Mononuclear cell (primary cell): Measurements from ENCODE around the gene TNKS2. TPM values are rescaled to one million over a fixed set of nuclear protein-coding genes. Genes with fewer than 3 reads are reported as not detected.
A peak's percentile ranks its signal among the peaks of the same experiment; 100 is the strongest.

ENCODE experiments used
- H3K27me3 ChIP-seq: 2 replicates; pipeline ENCODE4 v1.6.0; 2011; ENCODE audit warnings: low read length, control low read depth; ENCODE audit not compliant: insufficient read depth
- H3K4me1 ChIP-seq: 2 replicates; pipeline ENCODE4 v1.5.1; 2011; ENCODE audit warnings: mild to moderate bottlenecking, low read length, control low read depth; ENCODE audit not compliant: insufficient read depth
- H3K4me3 ChIP-seq: 2 replicates; pipeline ENCODE4 v1.5.1; 2011; ENCODE audit warnings: mild to moderate bottlenecking, low read length, moderate library complexity
- H3K9me3 ChIP-seq: 2 replicates; pipeline ENCODE4 v1.5.1; 2011; ENCODE audit warnings: low read depth, mild to moderate bottlenecking, control low read depth, low read length
- total RNA-seq: library from RNA; depleted of rRNA; stranded (reverse); fragments of >200 nt; gene quantifications from one replicate; pipeline ENCODE4 v1.2.3, GENCODE V29; 2012

The TNKS2 gene
- total RNA-seq, 1 donor = 71.5 TPM

GRCh38 chr10:91778485-91778884 lies 19.7 kb upstream of the TNKS2 start:
- no peaks in the 10 kb centered on the region for H3K9me3 ChIP-seq
- no peaks in the 10 kb centered on the region for H3K4me1 ChIP-seq
- no peak overlapping the region for H3K4me3 ChIP-seq
- H3K27me3 ChIP-seq = peaks cover 17% of the 10 kb centered on the region

GRCh38 chr10:91779011-91779605 lies 19.1 kb upstream of the TNKS2 start:
- H3K27me3 ChIP-seq = peaks cover 11% of the 10 kb centered on the region
- H3K9me3 ChIP-seq = no peaks in the 10 kb centered on the region
- no peak overlapping the region for H3K4me3 ChIP-seq
- no peaks in the 10 kb centered on the region for H3K4me1 ChIP-seq

- H3K27me3 ChIP-seq = no peaks in the 10 kb centered on the region
- H3K9me3 ChIP-seq = no peaks in the 10 kb centered on the region
- H3K4me3 ChIP-seq = no peak overlapping the region
- H3K4me1 ChIP-seq = no peaks in the 10 kb centered on the region
Measured at GRCh38 chr10:91782539-91782938, 15.7 kb upstream of the TNKS2 start.

DNA sequence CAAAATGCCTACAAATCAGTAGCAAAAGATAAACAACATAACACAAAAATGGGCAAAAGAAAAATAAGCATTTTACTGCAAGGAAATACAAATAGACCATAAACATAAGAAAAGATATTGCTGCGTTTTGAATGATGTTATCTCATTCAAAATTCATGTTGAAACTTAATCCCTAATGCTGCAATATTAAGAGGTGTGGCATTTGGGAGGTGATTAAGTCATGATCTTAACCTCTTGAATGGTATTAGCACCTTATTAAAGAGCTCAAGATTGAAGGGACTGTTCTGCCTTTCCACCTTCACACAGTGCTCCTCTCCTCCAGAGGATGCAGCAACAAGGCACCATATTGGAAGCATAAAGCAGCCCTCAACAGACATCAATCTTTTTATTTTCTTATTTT lies 12.4 kb upstream of the TNKS2 start:
- Histone ChIP-seq H3K9me3 (no peaks in the 10 kb centered on the region), H3K4me3 (no peak overlapping the region), H3K4me1 (no peaks in the 10 kb centered on the region), H3K27me3 (no peaks in the 10 kb centered on the region)

GRCh38 chr10:91787258-91787657 lies 11.0 kb upstream of the TNKS2 start:
- Histone ChIP-seq H3K4me1 (no peaks in the 10 kb centered on the region), H3K4me3 (no peak overlapping the region), H3K9me3 (no peaks in the 10 kb centered on the region), H3K27me3 (no peaks in the 10 kb centered on the region)

DNA sequence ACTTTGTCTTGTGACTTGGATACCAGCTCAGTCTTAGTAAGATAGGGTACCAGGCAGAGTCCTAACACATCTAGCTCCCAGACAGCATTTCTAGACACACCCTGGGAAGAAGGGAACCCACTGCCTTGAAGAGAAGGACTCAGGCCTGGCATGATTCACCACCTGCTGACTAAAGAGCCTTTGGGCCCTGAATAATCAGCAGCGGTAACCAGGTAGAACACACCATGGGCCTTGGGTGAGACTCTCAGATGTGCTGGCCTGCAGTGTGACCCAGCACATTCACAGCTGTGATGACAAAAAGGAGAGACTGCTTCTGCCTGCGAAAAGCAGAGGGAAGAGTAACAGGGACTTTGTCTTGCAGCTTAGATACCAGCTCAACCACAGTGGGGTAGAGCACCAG lies 10.4 kb upstream of the TNKS2 start:
- Histone ChIP-seq H3K4me3 (no peak overlapping the region), H3K4me1 (no peaks in the 10 kb centered on the region), H3K9me3 (no peaks in the 10 kb centered on the region), H3K27me3 (no peaks in the 10 kb centered on the region)

DNA sequence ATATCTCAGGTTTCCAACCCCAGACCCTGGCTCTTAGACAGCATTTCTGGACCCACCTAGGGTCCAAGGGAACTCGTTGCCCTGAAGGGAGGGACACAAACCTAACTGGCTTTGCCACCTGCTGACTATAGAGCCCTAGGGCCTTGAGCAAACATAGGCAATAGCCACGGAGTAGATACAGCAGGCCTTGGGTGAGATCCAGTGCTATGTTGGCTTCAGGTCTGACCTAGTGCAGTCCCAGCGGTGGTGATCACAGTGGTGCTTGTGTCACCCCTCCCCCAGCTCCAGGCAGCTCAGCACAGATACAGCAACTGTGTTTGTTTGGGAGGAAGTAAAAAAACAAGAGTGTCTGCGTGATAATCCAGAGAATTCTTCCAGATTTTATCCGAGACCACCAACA lies 9.7 kb upstream of the TNKS2 start:
- Histone ChIP-seq H3K4me3 (no peak overlapping the region), H3K27me3 (no peaks in the 10 kb centered on the region), H3K4me1 (no peaks in the 10 kb centered on the region), H3K9me3 (no peaks in the 10 kb centered on the region)

GRCh38 chr10:91796331-91797047 lies 1.7 kb upstream of the TNKS2 start:
- peak overlapping the region; percentile 42 for H3K4me3 ChIP-seq
- peaks cover 39% of the 10 kb centered on the region for H3K4me1 ChIP-seq

GRCh38 chr10:91797048-91797690 lies 1.1 kb upstream of the TNKS2 start:
- H3K4me1 ChIP-seq = peaks cover 42% of the 10 kb centered on the region
- peak overlapping the region; percentile 94 for H3K4me3 ChIP-seq
- no peaks in the 10 kb centered on the region for H3K27me3 ChIP-seq
- no peaks in the 10 kb centered on the region for H3K9me3 ChIP-seq

More at GRCh38 chr10:91796331-91797047, 1.7 kb upstream of the TNKS2 start:
- no peaks in the 10 kb centered on the region for H3K27me3 ChIP-seq
- no peaks in the 10 kb centered on the region for H3K9me3 ChIP-seq

DNA sequence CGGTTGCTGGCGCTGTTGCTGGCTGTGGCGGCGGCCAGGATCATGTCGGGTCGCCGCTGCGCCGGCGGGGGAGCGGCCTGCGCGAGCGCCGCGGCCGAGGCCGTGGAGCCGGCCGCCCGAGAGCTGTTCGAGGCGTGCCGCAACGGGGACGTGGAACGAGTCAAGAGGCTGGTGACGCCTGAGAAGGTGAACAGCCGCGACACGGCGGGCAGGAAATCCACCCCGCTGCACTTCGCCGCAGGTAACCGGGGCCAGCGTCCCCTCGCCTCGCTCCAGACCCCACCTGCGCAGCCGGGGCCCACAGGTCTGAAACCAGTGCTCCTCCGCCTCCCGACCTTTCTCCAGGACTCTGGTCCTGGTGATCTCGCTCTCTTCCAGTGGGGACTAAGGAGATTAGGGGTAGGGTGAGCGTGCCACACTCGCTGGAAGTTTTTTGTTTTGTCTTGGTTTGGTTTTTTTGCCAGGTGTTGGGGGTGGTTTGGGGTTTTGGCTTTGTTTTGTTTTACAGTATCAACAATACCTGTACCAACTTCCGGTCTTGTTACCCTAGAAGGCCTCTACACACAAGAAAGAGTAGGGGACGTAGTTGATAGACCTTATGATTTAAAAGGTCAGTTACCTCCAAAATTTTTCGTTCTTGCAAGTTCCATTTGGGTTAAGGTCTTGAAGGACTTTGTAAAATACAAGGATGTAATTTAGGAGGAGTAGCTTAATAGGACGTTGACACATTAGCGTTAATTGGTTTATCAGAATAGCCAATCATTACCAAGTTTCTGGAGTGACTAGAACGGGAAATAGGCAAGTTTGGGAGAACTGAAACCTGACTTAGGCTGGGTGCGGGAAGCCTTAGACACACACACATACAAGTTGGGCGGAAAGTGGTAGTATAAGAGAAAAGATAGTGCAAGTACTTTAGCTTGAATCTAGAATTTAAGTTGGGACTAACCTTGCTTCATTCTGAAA lies 704 bp downstream of the TNKS2 start:
- no peaks in the 10 kb centered on the region for H3K27me3 ChIP-seq
- H3K4me3 ChIP-seq = peak overlapping the region; percentile 94
- peaks cover 52% of the 10 kb centered on the region for H3K4me1 ChIP-seq
- no peaks in the 10 kb centered on the region for H3K9me3 ChIP-seq

- Histone ChIP-seq H3K4me3 (peak overlapping the region; percentile 94), H3K4me1 (peaks cover 54% of the 10 kb centered on the region)
Measured at GRCh38 chr10:91799612-91799975, 1.4 kb downstream of the TNKS2 start.

DNA sequence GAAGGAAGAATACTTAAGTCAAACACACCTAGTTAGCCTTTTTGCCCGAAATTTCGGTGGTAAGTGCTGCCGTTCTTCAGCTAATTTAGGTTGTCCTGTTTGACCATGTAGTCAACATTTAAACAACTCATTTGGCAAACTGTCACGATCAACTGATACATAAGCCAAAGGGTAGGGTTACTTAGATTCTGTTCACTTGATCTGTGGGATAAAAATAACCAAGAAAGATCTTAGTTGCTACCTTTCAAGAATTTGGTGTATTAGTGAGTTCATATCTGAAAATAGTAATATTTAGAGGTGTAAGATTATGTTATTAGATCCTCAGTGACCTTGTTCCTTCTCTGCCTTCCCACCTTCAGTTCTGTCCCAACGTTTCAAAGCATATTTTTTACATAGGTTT lies 2.0 kb downstream of the TNKS2 start:
- Histone ChIP-seq H3K4me3 (no peak overlapping the region), H3K9me3 (no peaks in the 10 kb centered on the region), H3K4me1 (peaks cover 57% of the 10 kb centered on the region), H3K27me3 (no peaks in the 10 kb centered on the region)

More at GRCh38 chr10:91799612-91799975, 1.4 kb downstream of the TNKS2 start:
- H3K9me3 ChIP-seq = no peaks in the 10 kb centered on the region
- no peaks in the 10 kb centered on the region for H3K27me3 ChIP-seq

DNA sequence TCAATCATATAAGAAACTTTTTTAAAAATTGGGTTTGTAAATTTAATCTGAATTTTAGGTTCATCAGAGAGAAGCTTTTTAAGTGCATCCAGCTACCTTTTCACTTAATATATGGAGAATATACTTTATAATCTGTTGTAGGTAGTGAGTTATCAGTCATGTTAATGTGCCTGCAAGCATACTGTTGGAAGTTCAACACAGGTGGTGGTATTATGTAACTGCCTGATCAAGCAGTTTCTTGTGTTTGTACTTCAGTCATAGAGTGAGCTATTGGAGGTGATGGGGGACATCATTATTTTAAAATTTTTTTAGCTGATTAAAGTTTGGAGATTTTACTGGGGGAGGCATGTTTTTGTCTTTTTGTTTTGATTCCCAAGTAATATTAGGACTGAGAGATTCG lies 2.5 kb downstream of the TNKS2 start:
- Histone ChIP-seq H3K27me3 (no peaks in the 10 kb centered on the region), H3K9me3 (no peaks in the 10 kb centered on the region), H3K4me3 (no peak overlapping the region), H3K4me1 (peaks cover 55% of the 10 kb centered on the region)

- no peak overlapping the region for H3K4me3 ChIP-seq
- peaks cover 34% of the 10 kb centered on the region for H3K4me1 ChIP-seq
- H3K9me3 ChIP-seq = no peaks in the 10 kb centered on the region
- H3K27me3 ChIP-seq = no peaks in the 10 kb centered on the region
Measured at GRCh38 chr10:91803386-91804125, 5.3 kb downstream of the TNKS2 start.
